Suprapubic skin (tissue), 4 donors: ENCODE data around the gene PGBD5.

Source experiments
- POLR2A ChIP-seq, 2 donors: fragments of 450-650 bp; IDR thresholded peaks; one replicate each; pipeline ENCODE4 v1.6.1; 2017; ENCODE audit warnings: antibody characterized with exemption in 2 of 2, mild to moderate bottlenecking in 2 of 2, moderate library complexity in 2 of 2
- POLR2AphosphoS5 ChIP-seq, 3 donors: sonication (generic); formaldehyde crosslinking; IDR thresholded peaks; one replicate each; pipeline ENCODE4 v1.6.1; 2017; ENCODE audit warnings: antibody characterized with exemption in 3 of 3
- TF ChIP-seq, protein P1 (sequence below), 2 donors: fragments of 200-600 bp in 1 of 2; fragments of 450-650 bp in 1 of 2; sonication (generic) in 1 of 2; IDR thresholded peaks; one replicate each; pipeline ENCODE4 v1.5.1; 2016 to 2019; ENCODE audit warnings: antibody characterized with exemption in 2 of 2, mild to moderate bottlenecking in 1 of 2, moderate library complexity in 1 of 2

DNA sequence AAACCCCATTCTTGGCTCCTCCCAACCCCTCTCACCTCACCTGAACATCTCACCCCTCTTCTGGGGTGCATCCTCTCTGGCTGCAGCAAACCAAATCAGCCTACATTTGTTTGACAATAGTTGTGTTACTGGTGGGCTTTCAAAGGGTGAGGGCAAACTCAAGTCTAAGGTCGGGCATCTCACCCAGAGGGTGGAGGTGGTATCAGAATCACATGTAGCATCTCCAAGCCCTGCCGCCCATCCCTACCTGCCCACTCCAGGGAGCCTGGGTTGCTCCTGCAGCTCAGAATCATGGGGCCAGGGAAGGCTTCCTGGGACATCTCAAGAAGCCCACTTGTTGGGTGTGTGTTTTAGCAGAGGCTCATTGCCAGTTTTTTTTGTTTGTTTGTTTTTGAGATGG is 35.8 kb downstream of the PGBD5 start:
- TF ChIP-seq, protein P1, sequence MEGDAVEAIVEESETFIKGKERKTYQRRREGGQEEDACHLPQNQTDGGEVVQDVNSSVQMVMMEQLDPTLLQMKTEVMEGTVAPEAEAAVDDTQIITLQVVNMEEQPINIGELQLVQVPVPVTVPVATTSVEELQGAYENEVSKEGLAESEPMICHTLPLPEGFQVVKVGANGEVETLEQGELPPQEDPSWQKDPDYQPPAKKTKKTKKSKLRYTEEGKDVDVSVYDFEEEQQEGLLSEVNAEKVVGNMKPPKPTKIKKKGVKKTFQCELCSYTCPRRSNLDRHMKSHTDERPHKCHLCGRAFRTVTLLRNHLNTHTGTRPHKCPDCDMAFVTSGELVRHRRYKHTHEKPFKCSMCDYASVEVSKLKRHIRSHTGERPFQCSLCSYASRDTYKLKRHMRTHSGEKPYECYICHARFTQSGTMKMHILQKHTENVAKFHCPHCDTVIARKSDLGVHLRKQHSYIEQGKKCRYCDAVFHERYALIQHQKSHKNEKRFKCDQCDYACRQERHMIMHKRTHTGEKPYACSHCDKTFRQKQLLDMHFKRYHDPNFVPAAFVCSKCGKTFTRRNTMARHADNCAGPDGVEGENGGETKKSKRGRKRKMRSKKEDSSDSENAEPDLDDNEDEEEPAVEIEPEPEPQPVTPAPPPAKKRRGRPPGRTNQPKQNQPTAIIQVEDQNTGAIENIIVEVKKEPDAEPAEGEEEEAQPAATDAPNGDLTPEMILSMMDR (IDR thresholded peaks at IDR 0.05) = no peak
- TF ChIP-seq POLR2A (IDR thresholded peaks at IDR 0.05) (no peak), POLR2AphosphoS5 (IDR thresholded peaks at IDR 0.05) (no peak)
